Esophagus squamous epithelium (tissue), 4 donors: ENCODE results near the gene IGF2BP3.

Experiments
- POLR2A ChIP-seq, 4 donors: fragments of 450-650 bp; IDR thresholded peaks; one replicate each; pipeline ENCODE4 v1.6.1; 2017; ENCODE audit warnings: antibody characterized with exemption in 4 of 4, mild to moderate bottlenecking in 4 of 4, moderate library complexity in 3 of 4
- TF ChIP-seq, protein P1 (sequence below), 6 experiments: fragments of 450-650 bp in 4 of 6; fragments of 200-600 bp in 2 of 6; sonication (generic) in 2 of 6; IDR thresholded peaks; one replicate each; pipeline ENCODE4 v1.5.1; 2016 to 2019; ENCODE audit warnings: antibody characterized with exemption in 6 of 6, mild to moderate bottlenecking in 4 of 6, moderate library complexity in 4 of 6

DNA sequence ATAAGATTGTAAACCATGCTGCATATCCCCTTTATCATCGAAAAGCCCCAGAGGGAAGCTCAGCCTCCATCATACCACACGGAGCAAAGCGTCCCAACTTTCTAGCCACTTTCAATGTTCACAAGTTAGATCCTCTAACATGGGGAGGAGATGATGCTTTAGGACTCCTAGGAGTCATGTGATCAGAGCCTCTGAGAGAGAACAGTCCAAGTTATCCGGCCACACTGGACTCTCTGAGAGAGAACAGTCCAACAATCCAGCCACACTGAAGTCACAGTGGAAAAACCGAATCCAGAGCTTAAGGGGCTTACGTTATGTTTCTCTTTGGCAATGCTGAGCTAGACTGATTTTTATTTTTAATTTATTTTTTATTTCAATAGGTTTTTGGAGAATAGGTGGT, 98.6 kb downstream of the IGF2BP3 start:
- TF ChIP-seq, protein P1, sequence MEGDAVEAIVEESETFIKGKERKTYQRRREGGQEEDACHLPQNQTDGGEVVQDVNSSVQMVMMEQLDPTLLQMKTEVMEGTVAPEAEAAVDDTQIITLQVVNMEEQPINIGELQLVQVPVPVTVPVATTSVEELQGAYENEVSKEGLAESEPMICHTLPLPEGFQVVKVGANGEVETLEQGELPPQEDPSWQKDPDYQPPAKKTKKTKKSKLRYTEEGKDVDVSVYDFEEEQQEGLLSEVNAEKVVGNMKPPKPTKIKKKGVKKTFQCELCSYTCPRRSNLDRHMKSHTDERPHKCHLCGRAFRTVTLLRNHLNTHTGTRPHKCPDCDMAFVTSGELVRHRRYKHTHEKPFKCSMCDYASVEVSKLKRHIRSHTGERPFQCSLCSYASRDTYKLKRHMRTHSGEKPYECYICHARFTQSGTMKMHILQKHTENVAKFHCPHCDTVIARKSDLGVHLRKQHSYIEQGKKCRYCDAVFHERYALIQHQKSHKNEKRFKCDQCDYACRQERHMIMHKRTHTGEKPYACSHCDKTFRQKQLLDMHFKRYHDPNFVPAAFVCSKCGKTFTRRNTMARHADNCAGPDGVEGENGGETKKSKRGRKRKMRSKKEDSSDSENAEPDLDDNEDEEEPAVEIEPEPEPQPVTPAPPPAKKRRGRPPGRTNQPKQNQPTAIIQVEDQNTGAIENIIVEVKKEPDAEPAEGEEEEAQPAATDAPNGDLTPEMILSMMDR (IDR thresholded peaks at IDR 0.05), result no peak
- no peak for TF ChIP-seq POLR2A (IDR thresholded peaks at IDR 0.05)
